ENCODE measurements around the gene MOSPD3. TPM values are rescaled to one million over a fixed set of nuclear protein-coding genes. Genes with fewer than 3 reads are reported as not detected.
A peak's percentile ranks its signal among the peaks of the same experiment; 100 is the strongest.

MOSPD3 gene
- total RNA-seq, 1 experiment from 2014 or later, result 25.0 TPM

- ATAC-seq (no peak), DNase-seq (ENCODE audit: low read depth, low spot score) (no peak)
- CTCF ChIA-PET, result interaction anchor here (0.7 kb wide), 1 partner anchor 10 kb away, joined by 7 read pairs; no protein-coding TSS in a partner anchor
- BruUV-seq (replicated peaks), result no TSS peak
- peaks cover under 1% of the 10 kb centered on the region; the same call in 1 of the 2 replicates for H3K4me1 ChIP-seq (ENCODE audit: control insufficient read depth, insufficient read depth, low read length)
- no peak overlapping the region for H3K4me3 ChIP-seq (ENCODE audit: low read depth in 2 of 2, low read length in 2 of 2)
- POLR2A ChIA-PET, result no interaction called here
- no peaks in the 10 kb centered on the region for H3K9me3 ChIP-seq (ENCODE audit: control insufficient read depth, insufficient read depth, low read depth, low read length)
- in situ Hi-C loops (cut with HindIII; ENCODE audit: low pct_unique_long_range_greater_than_20kb, low sequenced_read_pairs), result no loop called here
- no peaks in the 10 kb centered on the region for H3K27me3 ChIP-seq (ENCODE audit: control insufficient read depth, insufficient read depth, low read length)
- peaks cover 9% of the 10 kb centered on the region; the same call in 1 of the 2 replicates for H3K36me3 ChIP-seq (ENCODE audit: control insufficient read depth, insufficient read depth, low read length)
- TF ChIP-seq REST (IDR thresholded peaks at IDR 0.05; ENCODE audit: insufficient read depth in 1 of 2, low read depth in 2 of 2, low read length in 1 of 2) (peak in 1 of 2 experiments; percentile 39; a peak in 1 of 4 replicates), SIN3A (IDR thresholded peaks at IDR 0.05; ENCODE audit: borderline replicate concordance, insufficient read depth, low read depth, low read length) (no peak)
- intact Hi-C loops (cut with micrococcal nuclease; ENCODE audit: unreplicated experiment), result no loop called here
- H3K27ac ChIP-seq (ENCODE audit: low read length), result no peak overlapping the region
Measured at GRCh38 chr7:100578246-100579183, 33.8 kb upstream of the MOSPD3 start.

GRCh38 chr7:100580466-100581283 is 31.7 kb upstream of the MOSPD3 start:
- ChIA-PET POLR2A (no interaction called here), CTCF (no interaction called here)
- H3K4me3 ChIP-seq (ENCODE audit: low read depth in 2 of 2, low read length in 2 of 2), result no peak overlapping the region
- no peaks in the 10 kb centered on the region for H3K27me3 ChIP-seq (ENCODE audit: control insufficient read depth, insufficient read depth, low read length)
- H3K9me3 ChIP-seq (ENCODE audit: control insufficient read depth, insufficient read depth, low read depth, low read length), result no peaks in the 10 kb centered on the region
- H3K27ac ChIP-seq (ENCODE audit: low read length), result no peak overlapping the region
- peaks cover 12% of the 10 kb centered on the region for H3K4me1 ChIP-seq (ENCODE audit: control insufficient read depth, insufficient read depth, low read length)
- TF ChIP-seq SIN3A (IDR thresholded peaks at IDR 0.05; ENCODE audit: borderline replicate concordance, insufficient read depth, low read depth, low read length), result no peak
- peaks cover 9% of the 10 kb centered on the region; the same call in 1 of the 2 replicates for H3K36me3 ChIP-seq (ENCODE audit: control insufficient read depth, insufficient read depth, low read length)
- BruUV-seq (replicated peaks), result no TSS peak
- intact Hi-C loops (cut with micrococcal nuclease; ENCODE audit: unreplicated experiment) (no loop called here), in situ Hi-C loops (cut with HindIII; ENCODE audit: low pct_unique_long_range_greater_than_20kb, low sequenced_read_pairs) (no loop called here)
- DNase-seq (ENCODE audit: low read depth, low spot score), result no peak
- ATAC-seq, result no peak

GRCh38 chr7:100582041-100582579 is 30.2 kb upstream of the MOSPD3 start:
- Histone ChIP-seq H3K9me3 (ENCODE audit: control insufficient read depth, insufficient read depth, low read depth, low read length) (no peaks in the 10 kb centered on the region), H3K4me3 (ENCODE audit: low read depth in 2 of 2, low read length in 2 of 2) (no peak overlapping the region), H3K27me3 (ENCODE audit: control insufficient read depth, insufficient read depth, low read length) (no peaks in the 10 kb centered on the region), H3K27ac (ENCODE audit: low read length) (no peak overlapping the region), H3K36me3 (ENCODE audit: control insufficient read depth, insufficient read depth, low read length) (peaks cover 9% of the 10 kb centered on the region; the same call in 1 of the 2 replicates), H3K4me1 (ENCODE audit: control insufficient read depth, insufficient read depth, low read length) (peaks cover 12% of the 10 kb centered on the region)
- in situ Hi-C loops (cut with HindIII; ENCODE audit: low pct_unique_long_range_greater_than_20kb, low sequenced_read_pairs), result no loop called here
- intact Hi-C loops (cut with micrococcal nuclease; ENCODE audit: unreplicated experiment), result no loop called here
- DNase-seq (ENCODE audit: low read depth, low spot score) (no peak), ATAC-seq (no peak)
- ChIA-PET CTCF (interaction anchor here (0.6 kb wide), 2 partner anchors 18 to 1289 kb away, joined by 4 to 6 read pairs; no protein-coding TSS in a partner anchor), POLR2A (no interaction called here)
- no TSS peak for BruUV-seq (replicated peaks)
- TF ChIP-seq REST (IDR thresholded peaks at IDR 0.05; ENCODE audit: insufficient read depth in 1 of 2, low read depth in 2 of 2, low read length in 1 of 2) (no peak), SIN3A (IDR thresholded peaks at IDR 0.05; ENCODE audit: borderline replicate concordance, insufficient read depth, low read depth, low read length) (no peak), TCF7L2 (IDR thresholded peaks at IDR 0.05; ENCODE audit: low read depth, low read length) (no peak), CTCF (IDR thresholded peaks at IDR 0.05) (no peak), POLR2AphosphoS5 (IDR thresholded peaks at IDR 0.05; ENCODE audit: low read depth, low read length) (no peak)
